ENCODE results near the gene PSAT1. TPM values are rescaled to one million over a fixed set of nuclear protein-coding genes. Genes with fewer than 3 reads are reported as not detected.

Gene PSAT1
- total RNA-seq, 1 experiment from 2014 or later, result 226 TPM

DNA sequence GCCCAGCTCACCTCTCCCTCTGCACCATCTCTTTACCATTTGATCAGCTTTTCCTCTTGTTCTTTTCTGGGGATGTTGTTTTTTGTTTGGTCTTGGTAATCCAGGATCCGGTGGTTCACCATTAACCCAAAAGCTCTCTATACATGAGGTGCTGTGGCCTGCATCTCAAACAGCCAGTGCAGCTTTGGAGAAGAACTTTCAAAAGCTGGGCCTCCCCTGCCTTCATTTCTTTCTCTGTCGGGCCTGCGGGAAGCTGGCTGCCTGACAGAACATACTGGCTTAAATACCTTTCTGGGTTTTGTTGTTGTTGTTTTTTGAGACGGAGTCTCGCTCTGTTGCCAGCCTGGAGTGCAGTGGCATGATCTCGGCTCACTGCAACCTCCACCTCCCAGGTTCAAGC is 12.1 kb downstream of the PSAT1 start:
- no peak overlapping the region for H2AFZ ChIP-seq (ENCODE audit: low read depth, low read length, poor library complexity, severe bottlenecking)
- ChIA-PET RAD21 (ENCODE audit: low non-redundant PET in 1 of 2, low total read pairs in 2 of 2, uncharacterized antibody in 2 of 2, unreplicated experiment in 2 of 2) (no interaction called here), CTCF (no interaction called here), POLR2A (no interaction called here)
- H3K27ac ChIP-seq (ENCODE audit: low read depth, low read length), result no peak overlapping the region
- H3K9me2 ChIP-seq (ENCODE audit: insufficient read depth), result no peaks in the 10 kb centered on the region
- no peaks in the 10 kb centered on the region for H3K4me1 ChIP-seq (ENCODE audit: control insufficient read depth in 1 of 2, insufficient read depth in 2 of 2, low read length in 2 of 2)
- no TSS peak for BruUV-seq (replicated peaks)
- H3K9ac ChIP-seq (ENCODE audit: low read length), result no peak overlapping the region
- H3K27me3 ChIP-seq (ENCODE audit: insufficient read depth, low read length), result no peaks in the 10 kb centered on the region
- H3K4me3 ChIP-seq (replicated peaks in 1 of 2; ENCODE audit: low read depth in 1 of 2, low read length in 2 of 2), result no peak overlapping the region
- H3K9me3 ChIP-seq (ENCODE audit: control insufficient read depth in 1 of 2, insufficient read depth in 1 of 2, low read depth in 1 of 2, low read length in 2 of 2), result no peaks in the 10 kb centered on the region
- no peak for ATAC-seq
- peaks cover 17 to 34% of the 10 kb centered on the region in 2 experiments; a peak in 3 of 4 replicates for H3K36me3 ChIP-seq (ENCODE audit: control insufficient read depth in 1 of 2, insufficient read depth in 2 of 2, low read length in 2 of 2)
- no peak for DNase-seq (ENCODE audit: low read depth, low spot score)
- intact Hi-C loops (cut with micrococcal nuclease), result no loop called here
- no peaks in the 10 kb centered on the region for H4K20me1 ChIP-seq (ENCODE audit: insufficient read depth)
- H3K79me2 ChIP-seq (ENCODE audit: insufficient read depth, low read length), result 0 out of 2 replicates have a peak, but pooled peaks cover 3% of the 10 kb centered on the region
- TF ChIP-seq ATF3 (IDR thresholded peaks at IDR 0.05) (no peak), EZH2 (IDR thresholded peaks at IDR 0.05) (no peak), SP1 (IDR thresholded peaks at IDR 0.05; ENCODE audit: low read depth) (no peak), SRF (IDR thresholded peaks at IDR 0.05; ENCODE audit: low read depth) (no peak), FOSL1 (IDR thresholded peaks at IDR 0.05; ENCODE audit: low read depth) (no peak), CEBPB (IDR thresholded peaks at IDR 0.05; ENCODE audit: low read depth) (no peak), EGR1 (IDR thresholded peaks at IDR 0.05; ENCODE audit: low read depth) (no peak), SIN3A (IDR thresholded peaks at IDR 0.05; ENCODE audit: low read depth) (no peak), POLR2A (IDR thresholded peaks at IDR 0.05; ENCODE audit: borderline replicate concordance, extremely low read depth, insufficient read depth, insufficient read length) (no peak), JUND (IDR thresholded peaks at IDR 0.05) (no peak), RAD21 (IDR thresholded peaks at IDR 0.05; ENCODE audit: low read depth) (no peak), ZFX (IDR thresholded peaks at IDR 0.05) (no peak), POLR2AphosphoS5 (IDR thresholded peaks at IDR 0.05; ENCODE audit: low read depth, low read length) (no peak)
- TF ChIP-seq, protein P1, sequence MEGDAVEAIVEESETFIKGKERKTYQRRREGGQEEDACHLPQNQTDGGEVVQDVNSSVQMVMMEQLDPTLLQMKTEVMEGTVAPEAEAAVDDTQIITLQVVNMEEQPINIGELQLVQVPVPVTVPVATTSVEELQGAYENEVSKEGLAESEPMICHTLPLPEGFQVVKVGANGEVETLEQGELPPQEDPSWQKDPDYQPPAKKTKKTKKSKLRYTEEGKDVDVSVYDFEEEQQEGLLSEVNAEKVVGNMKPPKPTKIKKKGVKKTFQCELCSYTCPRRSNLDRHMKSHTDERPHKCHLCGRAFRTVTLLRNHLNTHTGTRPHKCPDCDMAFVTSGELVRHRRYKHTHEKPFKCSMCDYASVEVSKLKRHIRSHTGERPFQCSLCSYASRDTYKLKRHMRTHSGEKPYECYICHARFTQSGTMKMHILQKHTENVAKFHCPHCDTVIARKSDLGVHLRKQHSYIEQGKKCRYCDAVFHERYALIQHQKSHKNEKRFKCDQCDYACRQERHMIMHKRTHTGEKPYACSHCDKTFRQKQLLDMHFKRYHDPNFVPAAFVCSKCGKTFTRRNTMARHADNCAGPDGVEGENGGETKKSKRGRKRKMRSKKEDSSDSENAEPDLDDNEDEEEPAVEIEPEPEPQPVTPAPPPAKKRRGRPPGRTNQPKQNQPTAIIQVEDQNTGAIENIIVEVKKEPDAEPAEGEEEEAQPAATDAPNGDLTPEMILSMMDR (IDR thresholded peaks at IDR 0.05 in 2 of 3, conservative IDR thresholded peaks at IDR 0.05 in 1 of 3; ENCODE audit: borderline replicate concordance in 1 of 3, insufficient read depth in 1 of 3, low read depth in 2 of 3, low read length in 2 of 3), result no peak
- TF ChIP-seq, protein P2, sequence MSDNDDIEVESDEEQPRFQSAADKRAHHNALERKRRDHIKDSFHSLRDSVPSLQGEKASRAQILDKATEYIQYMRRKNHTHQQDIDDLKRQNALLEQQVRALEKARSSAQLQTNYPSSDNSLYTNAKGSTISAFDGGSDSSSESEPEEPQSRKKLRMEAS (IDR thresholded peaks at IDR 0.05), result no peak
- no peak overlapping the region for H3K4me2 ChIP-seq (ENCODE audit: low read length)

All from HCT116 (cell line).